IMR-90 (cell line): Measurements from ENCODE around the gene L3MBTL3. TPM values are rescaled to one million over a fixed set of nuclear protein-coding genes. Genes with fewer than 3 reads are reported as not detected.

ENCODE experiments used
- ATAC-seq: fragments of 200-7000 bp; cut with Tn5 transposase; 2 replicates; pipeline ENCODE4 v1.9.1; 2020; ENCODE audit warnings: low read depth, mild to moderate bottlenecking, moderate library complexity
- BruUV-seq: library from RNA; stranded (reverse); fragments of 400-500 nt; replicated peaks from 2 replicates; lab custom pipeline; 2021; lab: Mats Ljungman, UMichigan
- CTCF ChIA-PET: fragments of 300-600 bp; formaldehyde crosslinking; extraction: SDS; loops from one replicate; lab custom pipeline; 2021; ENCODE audit warnings: antibody characterized with exemption; lab: Yijun Ruan, JAX
- POLR2A ChIA-PET: fragments of 300-600 bp; sonication (Branson Sonifier 250); formaldehyde crosslinking; loops from one replicate; lab custom pipeline; 2022; ENCODE audit warnings: antibody characterized with exemption; ENCODE audit not compliant: unreplicated experiment; lab: Charles Lee
- DNase-seq: peaks from one replicate; pipeline ENCODE4 v3.0.0; 2013
- H2AFZ ChIP-seq: replicated peaks from 2 replicates; pipeline ENCODE3; 2013; ENCODE audit warnings: low read length, mild to moderate bottlenecking; ENCODE audit not compliant: poor library complexity
- H2AK5ac ChIP-seq: 2 replicates; pipeline ENCODE4 v1.6.1; 2013; ENCODE audit warnings: low read depth, low read length, inconsistent platforms
- H2AK9ac ChIP-seq: replicated peaks from 2 replicates; pipeline ENCODE3; 2013; ENCODE audit warnings: mild to moderate bottlenecking, low read depth, low read length, moderate library complexity; ENCODE audit not compliant: poor library complexity
- H2BK120ac ChIP-seq: 2 replicates; pipeline ENCODE4 v1.6.1; 2013; ENCODE audit warnings: low read depth, low read length, inconsistent platforms
- H2BK15ac ChIP-seq: 3 replicates; pipeline ENCODE4 v1.6.1; 2013; ENCODE audit warnings: low read depth, low read length, inconsistent platforms
- H2BK20ac ChIP-seq: 2 replicates; pipeline ENCODE4 v1.6.1; 2013; ENCODE audit warnings: low read depth, mild to moderate bottlenecking, inconsistent platforms, low read length, moderate library complexity
- H2BK5ac ChIP-seq: 2 replicates; pipeline ENCODE4 v1.6.1; 2013; ENCODE audit warnings: mild to moderate bottlenecking, low read depth, low read length, inconsistent platforms; ENCODE audit not compliant: poor library complexity, severe bottlenecking
- H3K14ac ChIP-seq: replicated peaks from 2 replicates; pipeline ENCODE4 v1.6.1; 2013; ENCODE audit warnings: low read depth, low read length, inconsistent platforms
- H3K18ac ChIP-seq: 2 replicates; pipeline ENCODE4 v1.6.1; 2013; ENCODE audit warnings: low read depth, low read length, control low read depth
- H3K23ac ChIP-seq: 2 replicates; pipeline ENCODE4 v1.6.1; 2013; ENCODE audit warnings: low read depth, low read length, inconsistent platforms
- H3K27ac ChIP-seq: 2 replicates; pipeline ENCODE4 v1.5.1; 2013; ENCODE audit warnings: mild to moderate bottlenecking, control low read depth, low read length; ENCODE audit not compliant: insufficient read depth
- H3K27me3 ChIP-seq: 2 replicates; pipeline ENCODE4 v1.6.1; 2013; ENCODE audit warnings: low read length; ENCODE audit not compliant: control insufficient read depth, insufficient read depth
- H3K36me3 ChIP-seq: 2 replicates; pipeline ENCODE4 v1.6.1; 2013; ENCODE audit warnings: low read length, mixed read lengths; ENCODE audit not compliant: control insufficient read depth, insufficient read depth
- H3K4ac ChIP-seq: 2 replicates; pipeline ENCODE4 v1.6.1; 2013; ENCODE audit warnings: low read depth, low read length, inconsistent platforms
- H3K4me1 ChIP-seq: 2 replicates; pipeline ENCODE4 v1.6.1; 2013; ENCODE audit warnings: low read length, mixed read lengths; ENCODE audit not compliant: control insufficient read depth, insufficient read depth
- H3K4me2 ChIP-seq: 2 replicates; pipeline ENCODE4 v1.6.1; 2013; ENCODE audit warnings: low read depth, mild to moderate bottlenecking, control low read depth, low read length, moderate library complexity
- H3K4me3 ChIP-seq: 2 replicates; pipeline ENCODE4 v1.5.1; 2013; ENCODE audit warnings: low read depth, mild to moderate bottlenecking, control low read depth, low read length, moderate library complexity; ENCODE audit not compliant: insufficient read depth
- H3K56ac ChIP-seq: 2 replicates; pipeline ENCODE4 v1.6.1; 2013; ENCODE audit warnings: low read length, inconsistent platforms; ENCODE audit not compliant: insufficient read depth; ENCODE audit errors: extremely low read depth
- H3K79me1 ChIP-seq, 2 experiments: 2 replicates each; pipeline ENCODE4 v1.6.1; 2013; ENCODE audit warnings: low read length in 2 of 2, inconsistent platforms in 1 of 2, low read depth in 1 of 2
- H3K9ac ChIP-seq: 2 replicates; pipeline ENCODE4 v1.6.1; 2013; ENCODE audit warnings: low read depth, low read length, control low read depth
- H3K9me1 ChIP-seq: 2 replicates; pipeline ENCODE4 v1.6.1; 2013; ENCODE audit warnings: low read length, inconsistent platforms; ENCODE audit not compliant: insufficient read depth
- H3K9me3 ChIP-seq: 2 replicates; pipeline ENCODE4 v1.6.1; 2013; ENCODE audit warnings: low read length; ENCODE audit not compliant: control insufficient read depth, insufficient read depth
- H4K20me1 ChIP-seq: 2 replicates; pipeline ENCODE4 v1.6.1; 2013; ENCODE audit warnings: low read length, inconsistent platforms; ENCODE audit not compliant: insufficient read depth
- H4K5ac ChIP-seq: 2 replicates; pipeline ENCODE4 v1.6.1; 2013; ENCODE audit warnings: mild to moderate bottlenecking, low read depth, low read length, control low read depth
- H4K8ac ChIP-seq, 2 experiments: 2 replicates each; pipeline ENCODE4 v1.6.1; 2013; ENCODE audit warnings: low read depth in 2 of 2, low read length in 2 of 2, control low read depth in 1 of 2, inconsistent platforms in 1 of 2
- H4K91ac ChIP-seq: 2 replicates; pipeline ENCODE4 v1.6.1; 2013; ENCODE audit warnings: low read depth, low read length, inconsistent platforms; ENCODE audit not compliant: insufficient read depth
- ELK1 ChIP-seq: fragments of 150-350 bp; IDR thresholded peaks from 2 replicates; pipeline ENCODE4 v1.6.1; 2016; ENCODE audit warnings: low read depth, mild to moderate bottlenecking, low read length, moderate library complexity, borderline replicate concordance
- FOS ChIP-seq: fragments of 150-350 bp; IDR thresholded peaks from 2 replicates; pipeline ENCODE4 v1.6.1; 2016; ENCODE audit warnings: low read depth, low read length
- WGBS, 2 experiments: methylation state at CpG; one replicate each; pipeline versions ENCODE4 v1.1.5 to v1.1.7; 2013; ENCODE audit warnings: missing lambda C conversion rate in 2 of 2; ENCODE audit not compliant: insufficient read length in 1 of 2; ENCODE audit errors: extremely low coverage in 2 of 2; 5-methylcytosine and 5-hydroxymethylcytosine counted together
- dilution Hi-C: fragments of 300-500 bp; cut with HindIII; formaldehyde crosslinking; loops from one replicate; pipeline ENCODE4 v1.14.3; 2018; ENCODE audit warnings: low sequenced_read_pairs; ENCODE audit not compliant: unreplicated experiment
- in situ Hi-C: fragments of 300-500 bp; cut with MboI; formaldehyde crosslinking; loops from 3 replicates; pipeline ENCODE4 v1.14.3; 2019; ENCODE audit warnings: low sequenced_read_pairs, inconsistent platforms, mixed read lengths
- intact Hi-C: fragments of 100-400 bp; cut with micrococcal nuclease; formaldehyde crosslinking; loops from 2 replicates; pipeline ENCODE4 v1.10.0; 2022
- polyA plus RNA-seq, 3 experiments: library from polyadenylated mRNA; depleted of rRNA; stranded (reverse); fragments of >200 nt; gene quantifications; 2 replicates each; pipeline ENCODE4 v1.2.3, GENCODE V29; 2012; ENCODE audit warnings: low replicate concordance in 1 of 3
- total RNA-seq: library from RNA; depleted of rRNA; stranded (reverse); fragments of >200 nt; gene quantifications from 2 replicates; pipeline ENCODE4 v1.2.3, GENCODE V29; 2012

The L3MBTL3 gene
- total and polyA plus RNA-seq, 2 of the 4 experiments (the other 2 are of a cell fraction), result 7.2 to 10.9 TPM

DNA sequence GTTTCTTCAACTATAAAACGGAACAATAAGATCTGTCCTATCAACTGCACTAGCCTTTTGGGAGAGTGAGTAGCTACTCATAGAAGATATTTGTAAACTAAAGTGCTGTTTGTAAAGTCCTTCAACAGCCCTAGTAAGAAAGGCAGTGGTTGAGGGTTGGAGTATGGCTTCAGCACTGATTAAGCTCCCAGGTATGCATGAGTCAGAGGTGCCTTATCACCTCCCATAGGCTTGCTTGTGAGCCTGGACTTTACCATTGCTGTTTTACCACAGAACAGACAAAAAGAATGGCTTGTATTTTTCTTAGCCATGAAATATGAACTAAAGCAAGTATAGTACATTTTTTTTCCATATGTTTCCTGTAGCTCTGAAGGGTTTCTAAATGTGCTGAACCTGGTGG, 160.3 kb downstream of the L3MBTL3 start:
- H3K18ac ChIP-seq, result no peak overlapping the region
- in situ Hi-C loops, result no loop called here
- no CpG with 5 or more reads among the region's 1 CpG for WGBS, 2 experiments

More for the DNA sequence above, 160.3 kb downstream of the L3MBTL3 start:
- no peak overlapping the region for H3K4me3 ChIP-seq
- POLR2A ChIA-PET, result no interaction called here
- peak overlapping the region; percentile 5 for H2BK5ac ChIP-seq
- no peaks in the 10 kb centered on the region for H3K79me1 ChIP-seq
- H3K36me3 ChIP-seq, result no peaks in the 10 kb centered on the region
- H3K56ac ChIP-seq, result no peak overlapping the region
- H4K5ac ChIP-seq, result no peak overlapping the region
- dilution Hi-C loops, result no loop called here
- H3K9me1 ChIP-seq, result no peaks in the 10 kb centered on the region
- H4K8ac ChIP-seq, result no peak overlapping the region
- no peaks in the 10 kb centered on the region for H3K9me3 ChIP-seq
- no peaks in the 10 kb centered on the region for H3K27me3 ChIP-seq
- H3K9ac ChIP-seq, result no peak overlapping the region
- no peak overlapping the region for H2AK5ac ChIP-seq
- no peaks in the 10 kb centered on the region for H4K20me1 ChIP-seq
- ATAC-seq (peak; percentile 100), DNase-seq (peak; percentile 97)
- H3K4me2 ChIP-seq, result no peak overlapping the region
- no TSS peak for BruUV-seq
- peaks cover 2% of the 10 kb centered on the region; the same call in 1 of the 2 replicates for H3K4me1 ChIP-seq
- H3K27ac ChIP-seq, result no peak overlapping the region
- CTCF ChIA-PET, result no interaction called here
- no peak overlapping the region for H3K23ac ChIP-seq
- no peak overlapping the region; the same call in 1 of the 2 replicates for H3K4ac ChIP-seq
- intact Hi-C loops, result no loop called here
- H3K14ac ChIP-seq, result 0 out of 2 replicates have a peak overlapping the region, but pooled peaks have one; percentile 24
- no peak overlapping the region for H2AFZ ChIP-seq
- no peak overlapping the region for H2BK15ac ChIP-seq
- no peak overlapping the region for H2AK9ac ChIP-seq
- no peak overlapping the region for H4K91ac ChIP-seq
- TF ChIP-seq ELK1 (no peak), FOS (peak; percentile 87)
- H2BK120ac ChIP-seq, result no peak overlapping the region; the same call in 1 of the 2 replicates
- 0 out of 2 replicates have a peak overlapping the region, but pooled peaks have one; percentile 57 for H2BK20ac ChIP-seq
